ENCODE results near the gene MEGF10.

GRCh38 chr5:127508644-127509373, 218.2 kb downstream of the MEGF10 start:
- TF ChIP-seq CTCF (IDR thresholded peaks at IDR 0.05) (no peak), POLR2A (IDR thresholded peaks at IDR 0.05) (no peak)
